ENCODE results near the gene CAB39. TPM values are rescaled to one million over a fixed set of nuclear protein-coding genes. Genes with fewer than 3 reads are reported as not detected.
A peak's percentile ranks its signal among the peaks of the same experiment; 100 is the strongest.

The CAB39 gene
- total and polyA plus RNA-seq, 2 donors from 2014 or later: 39.1 to 77.6 TPM

DNA sequence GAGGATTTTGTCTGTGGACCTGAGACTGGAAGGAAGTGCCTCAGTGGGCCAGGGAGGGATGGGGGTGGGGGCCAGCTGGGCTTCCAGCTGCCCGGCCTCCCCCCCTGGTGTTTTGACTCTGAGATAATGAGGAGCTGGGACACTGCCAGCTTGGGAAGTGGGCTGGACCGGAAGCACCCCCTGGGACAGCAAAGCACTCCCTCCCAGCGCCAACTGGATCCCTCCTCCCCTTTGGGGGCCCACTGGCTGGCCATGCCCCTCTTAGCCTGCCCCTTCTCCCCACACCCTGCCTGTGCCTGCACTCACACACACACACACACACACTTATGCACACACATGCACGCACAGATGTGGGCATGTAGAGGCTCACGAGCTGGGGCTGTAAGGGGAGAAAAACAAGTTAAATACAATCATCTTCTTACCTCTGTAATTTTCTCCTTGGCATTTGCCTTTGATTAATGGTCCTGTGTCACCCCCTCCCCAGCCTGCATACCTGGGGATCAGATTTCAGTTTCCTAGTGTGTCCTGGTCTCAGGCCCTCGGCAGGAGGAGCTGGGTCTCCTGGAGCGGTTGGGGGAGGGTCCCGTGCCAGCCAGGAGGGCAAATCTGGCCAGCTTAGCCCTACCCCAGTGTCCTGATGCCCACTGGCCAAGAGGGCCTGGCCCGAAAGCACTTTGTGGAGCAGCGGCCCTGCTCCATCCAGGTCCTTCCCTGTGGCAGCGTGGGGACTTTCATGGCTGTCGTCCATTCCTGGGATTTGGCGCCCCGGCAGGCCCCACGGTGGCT lies 155.7 kb downstream of the CAB39 start:
- DNase-seq (peak in 4 of 5 donors; percentile 90 to 95 (median 93)), FAIRE-seq (no peak)
- intact Hi-C loops (cut with DNase I): no loop called here
- no peaks in the 10 kb centered on the region for H3K9me3 ChIP-seq (ENCODE audit: control insufficient read depth in 2 of 3, insufficient read depth in 1 of 3, low read length in 3 of 3)
- H3K4me3 ChIP-seq (ENCODE audit: low read length in 3 of 3): peak overlapping the region in 1 of 3 donors; percentile 21
- H3K36me3 ChIP-seq (ENCODE audit: control insufficient read depth in 2 of 3, insufficient read depth in 3 of 3, low read length in 3 of 3): no peaks in the 10 kb centered on the region
- H3K27me3 ChIP-seq (ENCODE audit: control insufficient read depth, insufficient read depth, low read length): no peaks in the 10 kb centered on the region
- peak overlapping the region in 1 of 3 donors; percentile 43 for H3K9ac ChIP-seq (ENCODE audit: low read length in 3 of 3)
- peak overlapping the region; percentile 14 to 49 for H3K27ac ChIP-seq (ENCODE audit: low read depth in 2 of 2, low read length in 2 of 2)
- TF ChIP-seq CTCF (IDR thresholded peaks at IDR 0.05; ENCODE audit: borderline replicate concordance, extremely low read depth, insufficient read depth): no peak
- peaks cover 5 to 46% (median 34%) of the 10 kb centered on the region in 3 donors for H3K4me1 ChIP-seq (ENCODE audit: control insufficient read depth in 2 of 3, insufficient read depth in 2 of 3, low read depth in 1 of 3, low read length in 3 of 3)

- DNase-seq (peak in 4 of 5 donors; percentile 92 to 96 (median 93)), FAIRE-seq (no peak)
- Histone ChIP-seq H3K9me3 (ENCODE audit: control insufficient read depth in 2 of 3, insufficient read depth in 1 of 3, low read length in 3 of 3) (no peaks in the 10 kb centered on the region), H3K27me3 (ENCODE audit: control insufficient read depth, insufficient read depth, low read length) (no peaks in the 10 kb centered on the region), H3K4me1 (ENCODE audit: control insufficient read depth in 2 of 3, insufficient read depth in 2 of 3, low read depth in 1 of 3, low read length in 3 of 3) (peaks cover 5 to 52% (median 34%) of the 10 kb centered on the region in 3 donors), H3K36me3 (ENCODE audit: control insufficient read depth in 2 of 3, insufficient read depth in 3 of 3, low read length in 3 of 3) (no peaks in the 10 kb centered on the region), H3K4me3 (ENCODE audit: low read length in 3 of 3) (no peak overlapping the region), H3K27ac (ENCODE audit: low read depth in 2 of 2, low read length in 2 of 2) (peak overlapping the region; percentile 14 to 72), H3K9ac (ENCODE audit: low read length in 3 of 3) (peak overlapping the region in 1 of 3 donors; percentile 43)
- intact Hi-C loops (cut with DNase I): no loop called here
- no peak for TF ChIP-seq CTCF (IDR thresholded peaks at IDR 0.05; ENCODE audit: borderline replicate concordance, extremely low read depth, insufficient read depth)
Measured at GRCh38 chr2:230868947-230869913, 156.6 kb downstream of the CAB39 start.

DNA sequence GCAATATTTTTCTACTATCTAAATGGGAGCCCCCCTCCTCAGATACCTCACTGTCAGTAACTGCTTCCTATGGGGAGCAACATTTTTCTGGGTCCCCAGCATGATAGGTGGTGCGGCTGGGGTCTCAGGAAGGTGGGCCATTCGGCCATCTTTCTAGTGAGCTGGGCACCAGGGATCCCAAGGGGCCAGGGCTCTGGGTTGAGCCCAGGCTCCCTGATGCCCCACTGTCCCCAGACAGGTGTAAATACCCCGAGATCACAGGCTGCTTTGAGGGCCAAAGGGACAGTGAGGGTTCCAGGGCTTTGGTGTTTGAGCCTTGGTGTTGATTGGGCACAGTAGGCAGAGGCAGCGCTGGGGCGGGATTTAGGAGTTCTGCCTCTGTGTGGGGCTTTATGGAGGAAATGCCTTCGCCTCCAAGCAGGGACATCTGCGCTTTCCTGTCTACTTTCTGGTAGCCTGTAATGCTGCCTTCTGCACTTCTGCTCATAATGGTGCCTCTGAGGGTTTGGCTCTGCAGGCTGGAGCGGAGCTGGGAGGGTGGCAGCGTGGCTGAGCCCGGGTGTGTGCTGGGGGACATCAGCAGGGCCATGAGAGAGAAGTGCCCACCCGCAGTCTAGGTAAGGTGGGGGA lies 157.4 kb downstream of the CAB39 start:
- H3K36me3 ChIP-seq (ENCODE audit: control insufficient read depth in 2 of 3, insufficient read depth in 3 of 3, low read length in 3 of 3): no peaks in the 10 kb centered on the region
- TF ChIP-seq CTCF (IDR thresholded peaks at IDR 0.05; ENCODE audit: borderline replicate concordance, extremely low read depth, insufficient read depth): no peak
- intact Hi-C loops (cut with DNase I): no loop called here
- DNase-seq (no peak), FAIRE-seq (no peak)
- H3K9ac ChIP-seq (ENCODE audit: low read length in 3 of 3): peak overlapping the region in 2 of 3 donors; percentile 9 to 34
- no peaks in the 10 kb centered on the region for H3K9me3 ChIP-seq (ENCODE audit: control insufficient read depth in 2 of 3, insufficient read depth in 1 of 3, low read length in 3 of 3)
- peak overlapping the region; percentile 60 to 72 for H3K27ac ChIP-seq (ENCODE audit: low read depth in 2 of 2, low read length in 2 of 2)
- H3K27me3 ChIP-seq (ENCODE audit: control insufficient read depth, insufficient read depth, low read length): no peaks in the 10 kb centered on the region
- peaks cover 5 to 49% (median 34%) of the 10 kb centered on the region in 3 donors for H3K4me1 ChIP-seq (ENCODE audit: control insufficient read depth in 2 of 3, insufficient read depth in 2 of 3, low read depth in 1 of 3, low read length in 3 of 3)
- peak overlapping the region in 1 of 3 donors; percentile 17 for H3K4me3 ChIP-seq (ENCODE audit: low read length in 3 of 3)

Other genes starting within 250 kb of the CAB39 start
- gene ITM2C, start 152.1 kb downstream of the CAB39 start, total RNA-seq: 1,131 TPM
- gene ITM2C, start 152.1 kb downstream of the CAB39 start, polyA plus RNA-seq (ENCODE audit: insufficient read depth, low read depth, low replicate concordance): 308 TPM
- gene GPR55, start 212.4 kb downstream of the CAB39 start, total RNA-seq: 0.69 TPM
- gene GPR55, start 212.4 kb downstream of the CAB39 start, polyA plus RNA-seq (ENCODE audit: insufficient read depth, low read depth, low replicate concordance): not detected

Measured in kidney (tissue), 14 donors.